Measurements from ENCODE around the gene DLG2. TPM values are rescaled to one million over a fixed set of nuclear protein-coding genes. Genes with fewer than 3 reads are reported as not detected.

DLG2 gene
- total and polyA plus RNA-seq, 11 donors = 2.4 to 13.9 (median 7.1) TPM

- H3K4me1 ChIP-seq = no peaks in the 10 kb centered on the region
- H3K27me3 ChIP-seq = no peaks in the 10 kb centered on the region
- ATAC-seq = no peak
- intact Hi-C loops (cut with DNase I) = loop anchor here in 1 of 10 donors (10.0 kb wide), 1 partner anchor 55 kb away; no protein-coding TSS in a partner anchor
- no peaks in the 10 kb centered on the region for H3K9me3 ChIP-seq
- no peak overlapping the region for H3K27ac ChIP-seq
- H3K4me3 ChIP-seq = no peak overlapping the region
- no peak for DNase-seq
- WGBS, 4 donors = 67 to 82% (median 74%) methylated on average over 3 of the region's 3 CpGs
- no peaks in the 10 kb centered on the region for H3K36me3 ChIP-seq
- TF ChIP-seq POLR2A (IDR thresholded peaks at IDR 0.05) (no peak), CTCF (IDR thresholded peaks at IDR 0.05) (no peak)
Observed at GRCh38 chr11:84419616-84420015, 1207.5 kb downstream of the DLG2 start.

GRCh38 chr11:84414920-84415319 lies 1212.2 kb downstream of the DLG2 start:
- intact Hi-C loops (cut with DNase I) = no loop called here
- DNase-seq (no peak), ATAC-seq (no peak)
- Histone ChIP-seq H3K27ac (no peak overlapping the region), H3K36me3 (no peaks in the 10 kb centered on the region), H3K4me3 (no peak overlapping the region), H3K4me1 (no peaks in the 10 kb centered on the region), H3K27me3 (no peaks in the 10 kb centered on the region), H3K9me3 (no peaks in the 10 kb centered on the region)
- TF ChIP-seq POLR2A (IDR thresholded peaks at IDR 0.05) (no peak), CTCF (IDR thresholded peaks at IDR 0.05) (no peak)
- 31 to 51% (median 40%) methylated on average over 1 of the region's 1 CpG for WGBS, 4 donors

- TF ChIP-seq POLR2A (IDR thresholded peaks at IDR 0.05) (no peak), CTCF (IDR thresholded peaks at IDR 0.05) (no peak)
- intact Hi-C loops (cut with DNase I) = no loop called here
- Histone ChIP-seq H3K27me3 (no peaks in the 10 kb centered on the region), H3K4me3 (no peak overlapping the region), H3K36me3 (no peaks in the 10 kb centered on the region), H3K4me1 (no peaks in the 10 kb centered on the region), H3K9me3 (no peaks in the 10 kb centered on the region), H3K27ac (no peak overlapping the region)
- ATAC-seq = no peak
- no peak for DNase-seq
Observed at GRCh38 chr11:84413549-84413948, 1213.6 kb downstream of the DLG2 start.

- Histone ChIP-seq H3K36me3 (no peaks in the 10 kb centered on the region), H3K9me3 (no peaks in the 10 kb centered on the region), H3K27me3 (no peaks in the 10 kb centered on the region), H3K4me3 (no peak overlapping the region), H3K27ac (no peak overlapping the region), H3K4me1 (no peaks in the 10 kb centered on the region)
- DNase-seq = no peak
- no peak for ATAC-seq
- intact Hi-C loops (cut with DNase I) = no loop called here
- TF ChIP-seq CTCF (IDR thresholded peaks at IDR 0.05) (no peak), POLR2A (IDR thresholded peaks at IDR 0.05) (no peak)
Observed at GRCh38 chr11:84412862-84413261, 1214.3 kb downstream of the DLG2 start.
